Esophagus muscularis mucosa (tissue), 4 donors: ENCODE measurements around the gene ZBTB38. TPM values are rescaled to one million over a fixed set of nuclear protein-coding genes. Genes with fewer than 3 reads are reported as not detected.

Source experiments
- DNase-seq: peaks from one replicate; pipeline ENCODE4 v3.0.0-alpha.2; 2017; ENCODE audit errors: extremely low spot score
- H3K27ac ChIP-seq, 4 donors: fragments of 200-600 bp; sonication (generic); replicated peaks in 1 of 4; 1 replicate in 3 of 4; 2 replicates in 1 of 4; pipeline ENCODE4 v1.5.1; 2016 to 2019; ENCODE audit warnings: mild to moderate bottlenecking in 1 of 4
- H3K27me3 ChIP-seq, 4 donors: fragments of 200-600 bp; sonication (generic); one replicate each; pipeline versions ENCODE4 v1.5.1 to v1.6.0; 2016 to 2019
- H3K36me3 ChIP-seq, 4 donors: fragments of 200-600 bp; sonication (generic); one replicate each; pipeline ENCODE4 v1.5.1; 2016 to 2019
- H3K4me1 ChIP-seq, 4 donors: fragments of 200-600 bp; sonication (generic); one replicate each; pipeline ENCODE4 v1.5.1; 2016 to 2019
- H3K4me3 ChIP-seq, 4 donors: fragments of 200-600 bp; sonication (generic); 1 replicate in 2 of 4; 2 replicates in 2 of 4; pipeline ENCODE4 v1.5.1; 2016 to 2019; ENCODE audit warnings: mild to moderate bottlenecking in 4 of 4, moderate library complexity in 1 of 4
- H3K9me3 ChIP-seq, 4 donors: fragments of 200-600 bp; sonication (generic); 1 replicate in 3 of 4; 2 replicates in 1 of 4; pipeline ENCODE4 v1.5.1; 2016 to 2019
- CTCF ChIP-seq, 3 experiments: fragments of 200-600 bp in 2 of 3; fragments of 450-650 bp in 1 of 3; sonication (generic) in 2 of 3; IDR thresholded peaks; one replicate each; pipeline ENCODE4 v1.5.1; 2017 to 2019; ENCODE audit warnings: antibody characterized with exemption in 3 of 3, mild to moderate bottlenecking in 2 of 3, moderate library complexity in 1 of 3
- EP300 ChIP-seq: sonication (generic); formaldehyde crosslinking; IDR thresholded peaks from one replicate; pipeline ENCODE4 v1.6.1; 2017; ENCODE audit warnings: antibody characterized with exemption
- POLR2A ChIP-seq: fragments of 450-650 bp; IDR thresholded peaks from one replicate; pipeline ENCODE4 v1.6.1; 2017; ENCODE audit warnings: antibody characterized with exemption, moderate library complexity, mild to moderate bottlenecking, low read depth
- POLR2AphosphoS5 ChIP-seq, 2 donors: sonication (generic); formaldehyde crosslinking; IDR thresholded peaks; one replicate each; pipeline ENCODE4 v1.6.1; 2017; ENCODE audit warnings: antibody characterized with exemption in 2 of 2
- WGBS: methylation state at CpG from one replicate; pipeline ENCODE4 v1.1.5; 2018; 5-methylcytosine and 5-hydroxymethylcytosine counted together
- intact Hi-C: fragments of 100-400 bp; cut with DNase I; formaldehyde crosslinking; loops from one replicate; pipeline ENCODE4 v1.15.1; 2023
- total RNA-seq, 4 donors: library from RNA; depleted of rRNA; stranded (reverse); fragments of >200 nt; gene quantifications; one replicate each; pipeline versions ENCODE4 v1.1.0 to v1.2.1, GENCODE V29; 2016

The ZBTB38 gene
- total RNA-seq, 4 donors from 2014 or later = 163 to 250 (median 203) TPM

- intact Hi-C loops = no loop called here
- H3K36me3 ChIP-seq = peaks cover 0 to 19% (median 13%) of the 10 kb centered on the region in 4 donors
- H3K4me3 ChIP-seq = no peak overlapping the region
- H3K9me3 ChIP-seq = peaks cover 0 to 5% (median 2%) of the 10 kb centered on the region in 4 donors
- H3K27me3 ChIP-seq = no peaks in the 10 kb centered on the region
- no peak overlapping the region for H3K27ac ChIP-seq
- 96% methylated on average over 5 of the region's 5 CpGs for WGBS
- no peak for DNase-seq
- peaks cover 8 to 26% (median 16%) of the 10 kb centered on the region in 4 donors for H3K4me1 ChIP-seq
- TF ChIP-seq POLR2AphosphoS5 (IDR thresholded peaks at IDR 0.05) = no peak
- TF ChIP-seq EP300 = no peak
- no peak for TF ChIP-seq CTCF (IDR thresholded peaks at IDR 0.05)
- TF ChIP-seq POLR2A = no peak
These were observed 26.8 kb downstream of the ZBTB38 start for GRCh38 chr3:141395005-141395589.

- TF ChIP-seq CTCF (IDR thresholded peaks at IDR 0.05) (no peak), EP300 (no peak), POLR2A (no peak)
- H3K36me3 ChIP-seq = peaks cover 0 to 19% (median 13%) of the 10 kb centered on the region in 4 donors
- 97% methylated on average over 5 of the region's 5 CpGs for WGBS
- H3K27me3 ChIP-seq = no peaks in the 10 kb centered on the region
- peaks cover 0 to 5% (median 2%) of the 10 kb centered on the region in 4 donors for H3K9me3 ChIP-seq
- intact Hi-C loops = no loop called here
- H3K4me1 ChIP-seq = peaks cover 26 to 39% (median 34%) of the 10 kb centered on the region in 4 donors
- DNase-seq = no peak
- H3K27ac ChIP-seq = no peak overlapping the region
- no peak overlapping the region for H3K4me3 ChIP-seq
These were observed 29.7 kb downstream of the ZBTB38 start for GRCh38 chr3:141397996-141398395.

GRCh38 chr3:141399200-141399599 is 30.9 kb downstream of the ZBTB38 start:
- Histone ChIP-seq H3K36me3 (peaks cover 0 to 22% (median 16%) of the 10 kb centered on the region in 4 donors), H3K4me3 (no peak overlapping the region), H3K4me1 (peaks cover 35 to 45% (median 42%) of the 10 kb centered on the region in 4 donors), H3K9me3 (peaks cover 0 to 5% (median 2%) of the 10 kb centered on the region in 4 donors), H3K27me3 (no peaks in the 10 kb centered on the region), H3K27ac (peak overlapping the region; percentile 98 to 100 (median 99))
- 73% methylated on average over 2 of the region's 2 CpGs for WGBS
- intact Hi-C loops = no loop called here
- TF ChIP-seq POLR2A = no peak
- TF ChIP-seq CTCF (IDR thresholded peaks at IDR 0.05) = no peak
- TF ChIP-seq POLR2AphosphoS5 (IDR thresholded peaks at IDR 0.05) = no peak
- TF ChIP-seq EP300 = no peak
- DNase-seq = no peak

GRCh38 chr3:141400073-141400971 is 32.0 kb downstream of the ZBTB38 start:
- intact Hi-C loops = loop anchor here (5.0 kb wide), 1 partner anchor 52 kb away; no protein-coding TSS in a partner anchor
- H3K4me3 ChIP-seq = no peak overlapping the region
- H3K4me1 ChIP-seq = peaks cover 45 to 56% (median 53%) of the 10 kb centered on the region in 4 donors
- peaks cover 6 to 30% (median 23%) of the 10 kb centered on the region in 4 donors for H3K36me3 ChIP-seq
- WGBS = 66% methylated on average over 5 of the region's 5 CpGs
- H3K27ac ChIP-seq = peak overlapping the region; percentile 98 to 100 (median 99)
- no peak for TF ChIP-seq POLR2AphosphoS5 (IDR thresholded peaks at IDR 0.05)
- TF ChIP-seq CTCF (IDR thresholded peaks at IDR 0.05) = no peak
- TF ChIP-seq POLR2A = no peak
- no peak for TF ChIP-seq EP300
- no peaks in the 10 kb centered on the region for H3K27me3 ChIP-seq
- DNase-seq = no peak
- peaks cover 0 to 5% (median 2%) of the 10 kb centered on the region in 4 donors for H3K9me3 ChIP-seq
